Measurements from ENCODE around the gene HYCC1.

The HYCC1 gene

DNA sequence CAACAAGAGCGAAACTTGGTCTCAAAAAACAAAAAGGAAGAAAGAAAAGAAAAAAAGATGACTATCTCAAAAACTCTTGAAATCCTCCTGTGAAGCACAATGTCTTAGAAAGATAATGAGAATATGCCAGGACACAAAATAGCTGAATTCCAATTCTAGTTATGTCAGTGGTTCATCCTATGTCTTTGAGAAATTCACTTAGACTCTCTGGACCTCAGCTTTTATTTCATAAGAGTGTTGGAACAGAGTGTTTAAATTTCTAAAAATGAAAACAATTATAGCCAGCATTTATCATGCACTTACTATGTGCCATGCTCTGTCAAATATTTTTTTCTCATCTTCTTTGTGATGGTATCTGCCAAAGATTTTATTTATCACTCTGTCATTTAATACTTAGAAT lies 13.3 kb upstream of the HYCC1 start:
- Histone ChIP-seq H3K4me3 (no peak overlapping the region), H3K9me3 (peaks cover 2% of the 10 kb centered on the region), H3K4me1 (no peaks in the 10 kb centered on the region), H3K36me3 (no peaks in the 10 kb centered on the region), H3K27ac (no peak overlapping the region), H3K27me3 (no peaks in the 10 kb centered on the region), H3K4me2 (no peak overlapping the region), H4K20me1 (no peaks in the 10 kb centered on the region), H3K9ac (no peak overlapping the region)
- TF ChIP-seq Cebpa-rat (IDR thresholded peaks at IDR 0.05): no peak

DNA sequence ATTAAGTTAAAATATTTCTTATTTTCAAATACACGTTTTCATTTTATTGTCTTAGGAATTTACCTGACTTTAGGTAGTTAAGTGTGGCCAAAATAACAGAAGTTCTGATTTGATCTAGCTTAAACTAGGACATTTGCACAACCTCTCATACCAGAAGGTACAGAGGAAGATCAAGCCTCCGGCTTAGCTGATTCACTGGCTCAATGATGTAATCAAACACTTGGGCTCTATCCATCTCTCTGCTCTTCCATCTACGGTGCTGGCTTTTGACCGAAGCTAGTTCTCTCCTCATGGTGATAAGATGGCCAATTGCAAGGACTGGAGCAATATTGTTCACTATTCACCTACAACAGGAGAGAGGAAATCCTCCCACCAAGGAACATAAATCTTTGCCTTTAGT lies 12.2 kb upstream of the HYCC1 start:
- TF ChIP-seq Cebpa-rat (IDR thresholded peaks at IDR 0.05): no peak
- H3K36me3 ChIP-seq: no peaks in the 10 kb centered on the region
- H3K4me2 ChIP-seq: no peak overlapping the region
- H3K9ac ChIP-seq: no peak overlapping the region
- no peaks in the 10 kb centered on the region for H3K4me1 ChIP-seq
- no peaks in the 10 kb centered on the region for H4K20me1 ChIP-seq
- no peak overlapping the region for H3K27ac ChIP-seq
- H3K27me3 ChIP-seq: no peaks in the 10 kb centered on the region
- no peak overlapping the region for H3K4me3 ChIP-seq
- H3K9me3 ChIP-seq: peaks cover 4% of the 10 kb centered on the region

DNA sequence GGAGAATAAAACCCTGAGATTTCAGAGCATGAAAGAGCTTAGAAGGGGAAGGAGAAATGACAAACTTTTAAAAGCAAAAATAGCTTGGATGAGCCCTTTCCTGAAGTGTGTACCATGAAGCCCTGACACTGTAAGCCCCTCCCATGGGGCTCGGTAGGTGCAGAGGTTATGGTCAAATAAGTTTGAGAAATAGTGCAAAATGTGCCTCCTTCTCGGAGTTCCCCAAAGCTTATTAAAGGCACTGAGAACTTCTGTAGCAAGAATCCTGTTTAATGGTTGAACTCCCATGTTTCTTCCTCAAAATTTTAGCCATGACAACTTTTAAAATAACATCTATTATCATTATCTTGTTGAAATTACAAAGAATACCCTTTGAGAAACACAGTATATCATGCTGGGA lies 10.5 kb upstream of the HYCC1 start:
- TF ChIP-seq Cebpa-rat (IDR thresholded peaks at IDR 0.05): no peak
- H3K4me3 ChIP-seq: no peak overlapping the region
- no peaks in the 10 kb centered on the region for H4K20me1 ChIP-seq
- H3K9me3 ChIP-seq: peaks cover 4% of the 10 kb centered on the region
- no peak overlapping the region for H3K27ac ChIP-seq
- H3K4me1 ChIP-seq: no peaks in the 10 kb centered on the region
- no peaks in the 10 kb centered on the region for H3K36me3 ChIP-seq
- H3K9ac ChIP-seq: no peak overlapping the region
- H3K4me2 ChIP-seq: no peak overlapping the region
- H3K27me3 ChIP-seq: no peaks in the 10 kb centered on the region

DNA sequence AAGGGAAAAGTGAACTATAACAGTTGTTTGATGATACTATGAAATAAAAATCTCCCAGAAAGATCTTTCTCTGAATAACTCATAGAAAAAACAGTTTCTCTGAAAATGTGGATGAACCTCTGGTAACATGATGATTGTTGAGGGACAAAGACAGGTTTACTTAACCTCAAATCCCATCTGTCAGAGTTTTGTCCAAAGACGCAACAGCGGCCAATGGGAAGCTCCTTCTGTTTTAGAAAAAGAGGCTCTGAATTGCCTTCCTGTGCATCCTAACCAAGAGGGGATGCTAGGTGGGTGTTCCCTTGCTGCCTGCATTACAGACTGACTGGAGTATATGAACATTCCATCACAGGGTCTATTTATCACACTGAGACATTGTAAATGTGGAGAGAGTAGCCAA lies 8.9 kb upstream of the HYCC1 start:
- no peaks in the 10 kb centered on the region for H4K20me1 ChIP-seq
- no peak for TF ChIP-seq Cebpa-rat (IDR thresholded peaks at IDR 0.05)
- no peaks in the 10 kb centered on the region for H3K36me3 ChIP-seq
- no peak overlapping the region for H3K4me3 ChIP-seq
- peaks cover 2% of the 10 kb centered on the region for H3K4me1 ChIP-seq
- no peak overlapping the region for H3K4me2 ChIP-seq
- no peaks in the 10 kb centered on the region for H3K27me3 ChIP-seq
- no peak overlapping the region for H3K9ac ChIP-seq
- H3K27ac ChIP-seq: no peak overlapping the region
- peaks cover 4% of the 10 kb centered on the region for H3K9me3 ChIP-seq

DNA sequence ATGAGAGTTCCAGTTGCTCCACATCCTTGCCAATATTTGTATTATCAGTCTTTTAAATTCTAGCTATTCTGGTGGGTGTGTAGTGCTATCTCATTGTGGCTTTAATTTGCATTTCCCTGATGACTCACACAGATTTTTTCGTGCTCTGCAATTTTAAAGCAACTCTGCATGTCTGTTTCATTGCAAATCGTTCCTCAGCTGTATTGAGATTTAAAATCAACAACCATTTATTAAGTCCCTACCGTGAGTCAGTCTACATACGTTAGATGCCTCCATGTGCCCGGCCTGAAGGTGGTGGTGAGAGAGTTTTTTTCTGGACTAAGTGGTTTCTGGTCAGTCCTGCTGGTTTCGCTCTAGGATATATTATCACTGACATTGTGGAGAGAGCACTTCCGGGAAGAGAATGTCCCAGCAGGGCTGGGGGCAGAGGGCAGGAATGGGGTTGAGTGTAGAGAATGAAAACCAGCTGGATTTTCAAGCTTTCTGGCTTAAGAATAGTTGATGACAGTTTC lies 8.4 kb upstream of the HYCC1 start:
- no peaks in the 10 kb centered on the region for H4K20me1 ChIP-seq
- peaks cover 4% of the 10 kb centered on the region for H3K9me3 ChIP-seq
- TF ChIP-seq Cebpa-rat (IDR thresholded peaks at IDR 0.05): no peak
- no peak overlapping the region for H3K4me2 ChIP-seq
- H3K27ac ChIP-seq: no peak overlapping the region
- peaks cover 7% of the 10 kb centered on the region for H3K4me1 ChIP-seq
- H3K4me3 ChIP-seq: no peak overlapping the region
- no peak overlapping the region for H3K9ac ChIP-seq
- no peaks in the 10 kb centered on the region for H3K27me3 ChIP-seq
- no peaks in the 10 kb centered on the region for H3K36me3 ChIP-seq

DNA sequence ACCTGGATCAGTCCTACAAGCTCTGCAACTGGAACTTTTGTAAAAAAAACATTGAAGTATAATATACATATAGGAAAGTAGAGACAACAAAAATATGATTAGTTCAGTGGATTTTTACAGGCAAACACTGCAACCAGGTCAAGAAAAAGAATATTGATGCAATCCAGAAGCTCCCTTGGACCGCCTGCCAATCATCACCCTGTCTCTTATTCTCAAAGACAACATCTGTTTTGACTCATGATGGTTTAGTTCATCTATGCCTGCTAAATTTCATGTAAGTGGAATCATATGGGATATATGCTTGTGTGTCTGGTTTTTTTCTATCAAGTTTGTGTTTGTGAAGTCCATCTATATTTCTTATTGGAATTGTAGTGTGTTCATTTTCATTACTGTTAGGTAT lies 7.7 kb upstream of the HYCC1 start:
- Histone ChIP-seq H3K4me1 (peaks cover 14% of the 10 kb centered on the region), H3K9ac (no peak overlapping the region), H3K9me3 (peaks cover 5% of the 10 kb centered on the region), H4K20me1 (no peaks in the 10 kb centered on the region), H3K27me3 (no peaks in the 10 kb centered on the region), H3K27ac (no peak overlapping the region), H3K4me2 (no peak overlapping the region), H3K4me3 (no peak overlapping the region), H3K36me3 (no peaks in the 10 kb centered on the region)
- TF ChIP-seq Cebpa-rat (IDR thresholded peaks at IDR 0.05): no peak

DNA sequence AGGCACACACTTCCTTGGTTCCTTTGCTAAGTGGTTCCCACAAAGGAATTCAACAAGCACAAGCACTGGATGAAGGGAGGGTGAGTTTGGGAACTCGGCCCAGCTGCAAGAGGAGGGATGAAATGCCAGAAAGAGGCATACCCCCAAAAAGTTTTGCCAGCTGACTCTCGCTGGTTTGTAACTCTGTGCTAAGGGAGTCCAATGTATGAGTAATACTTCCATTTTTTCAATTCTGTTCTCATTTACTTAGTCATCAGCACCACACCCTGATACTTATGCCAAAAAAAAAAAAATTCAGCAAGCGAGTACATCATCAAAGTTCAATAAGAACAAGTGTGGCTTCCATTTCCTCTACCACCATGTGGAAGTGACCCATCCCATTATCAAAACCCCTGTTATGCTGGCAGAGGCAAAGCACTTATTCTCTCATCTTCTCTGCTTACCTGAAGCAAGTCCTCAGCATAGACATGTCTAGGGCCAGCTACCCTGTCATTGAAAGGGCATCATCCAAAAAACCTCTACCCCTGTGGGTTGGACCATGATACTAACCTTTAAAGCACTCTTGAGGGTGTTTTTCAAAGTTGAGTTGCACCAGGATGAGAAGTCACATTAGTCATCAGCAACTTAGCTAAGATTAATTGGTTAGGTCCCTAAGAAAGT lies 6.9 kb upstream of the HYCC1 start:
- no peak overlapping the region for H3K9ac ChIP-seq
- TF ChIP-seq Cebpa-rat (IDR thresholded peaks at IDR 0.05): no peak

DNA sequence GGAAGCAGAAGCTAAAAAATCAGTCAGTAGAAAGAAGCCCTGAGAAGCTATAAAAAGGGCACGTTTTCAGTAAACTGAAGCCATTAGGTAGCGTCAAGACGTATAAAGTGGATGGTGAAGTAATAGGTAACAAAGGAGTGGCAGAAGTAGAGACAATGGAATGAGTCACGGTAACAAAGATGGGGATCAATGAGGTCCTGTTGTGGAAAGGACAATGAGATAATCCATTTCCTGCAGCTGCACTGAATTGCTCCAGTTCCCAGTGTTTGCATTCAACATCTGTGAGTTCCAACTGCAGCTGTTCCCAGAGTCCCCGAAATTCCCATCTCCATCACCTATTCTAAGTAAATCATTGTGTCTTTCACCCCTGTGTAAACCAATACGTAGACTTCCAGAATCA lies 4.8 kb upstream of the HYCC1 start:
- H4K20me1 ChIP-seq: no peaks in the 10 kb centered on the region
- no peak for TF ChIP-seq Cebpa-rat (IDR thresholded peaks at IDR 0.05)
- H3K36me3 ChIP-seq: no peaks in the 10 kb centered on the region
- no peak overlapping the region for H3K27ac ChIP-seq
- H3K27me3 ChIP-seq: no peaks in the 10 kb centered on the region
- H3K4me3 ChIP-seq: no peak overlapping the region
- no peak overlapping the region for H3K9ac ChIP-seq
- peaks cover 9% of the 10 kb centered on the region for H3K9me3 ChIP-seq
- H3K4me1 ChIP-seq: peaks cover 18% of the 10 kb centered on the region
- no peak overlapping the region for H3K4me2 ChIP-seq

More for the DNA sequence above, 6.9 kb upstream of the HYCC1 start:
- Histone ChIP-seq H3K36me3 (no peaks in the 10 kb centered on the region), H4K20me1 (no peaks in the 10 kb centered on the region), H3K9me3 (peaks cover 9% of the 10 kb centered on the region), H3K4me3 (no peak overlapping the region), H3K4me1 (peaks cover 18% of the 10 kb centered on the region), H3K27me3 (no peaks in the 10 kb centered on the region), H3K27ac (no peak overlapping the region), H3K4me2 (no peak overlapping the region)

DNA sequence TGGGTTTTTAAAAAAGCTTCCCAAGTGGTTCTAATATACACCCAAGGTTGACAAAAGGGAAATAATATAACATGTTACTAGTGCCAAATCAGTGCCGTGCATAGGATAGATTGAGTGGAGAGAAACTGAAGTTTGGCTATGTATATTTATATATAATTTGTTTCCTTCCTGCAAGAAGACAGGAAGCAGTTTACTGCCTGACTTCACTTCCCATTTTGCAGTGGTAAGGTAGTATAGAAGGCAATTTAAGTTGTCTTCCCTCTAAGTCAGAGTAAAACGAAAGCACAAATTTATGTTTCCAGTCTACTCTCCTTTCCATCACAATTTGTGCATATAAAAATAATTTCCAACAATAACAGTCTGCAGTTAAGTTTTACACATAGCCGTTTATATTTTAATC lies 3.4 kb upstream of the HYCC1 start:
- Histone ChIP-seq H3K9me3 (peaks cover 8% of the 10 kb centered on the region), H3K27me3 (no peaks in the 10 kb centered on the region), H4K20me1 (peaks cover 11% of the 10 kb centered on the region)

DNA sequence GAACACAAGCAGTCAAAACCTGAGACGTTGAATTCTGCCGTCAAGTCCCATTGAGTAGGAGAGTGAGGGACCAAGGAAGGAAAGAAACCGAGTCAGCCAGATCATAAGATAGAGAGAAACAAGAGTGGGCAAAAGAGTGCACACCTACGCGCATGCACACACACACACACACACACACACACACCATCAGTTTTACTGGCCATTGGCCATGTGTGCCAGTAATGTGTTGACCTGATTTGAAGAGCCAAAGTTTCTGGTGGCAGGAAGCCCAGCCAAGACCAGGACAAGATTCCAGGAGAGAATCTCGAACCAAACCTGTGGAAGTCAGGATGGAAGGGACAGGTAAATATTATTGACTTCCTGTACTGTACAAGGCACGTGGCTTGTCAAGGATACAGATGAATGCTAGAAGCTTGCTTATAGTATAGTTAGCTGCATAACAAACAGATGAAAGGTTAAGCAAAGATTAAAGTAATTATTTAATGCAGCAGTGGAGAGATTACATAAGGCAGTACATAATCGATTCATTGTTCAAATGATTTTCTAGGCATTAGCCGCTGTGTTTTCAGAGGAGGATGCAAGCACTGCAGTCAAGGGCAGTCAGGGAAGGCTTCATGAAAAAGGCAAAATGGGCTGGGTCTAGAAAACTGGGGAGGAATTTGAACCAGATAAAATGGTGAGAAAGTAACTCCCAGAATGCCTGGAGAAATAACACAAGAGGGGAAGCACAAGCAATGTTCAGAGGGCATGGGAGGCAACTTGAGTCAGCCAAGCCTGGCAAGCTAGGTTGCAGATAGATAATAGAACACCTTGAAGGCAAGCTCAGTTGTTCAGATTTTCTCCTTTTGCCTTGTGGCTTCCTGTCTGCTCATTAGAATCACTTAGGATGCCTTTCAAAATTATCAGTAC lies 2.7 kb upstream of the HYCC1 start:
- H3K4me2 ChIP-seq: peak overlapping the region; percentile 61

More for the DNA sequence above, 3.4 kb upstream of the HYCC1 start:
- peak overlapping the region; percentile 6; the same call in 1 of the 2 replicates for H3K4me3 ChIP-seq
- H3K4me1 ChIP-seq: peaks cover 25% of the 10 kb centered on the region
- no peak overlapping the region for H3K9ac ChIP-seq
- peak overlapping the region; percentile 26 for H3K27ac ChIP-seq
- no peaks in the 10 kb centered on the region for H3K36me3 ChIP-seq
- TF ChIP-seq Cebpa-rat (IDR thresholded peaks at IDR 0.05): no peak
- H3K4me2 ChIP-seq: peak overlapping the region; percentile 61

More for the DNA sequence above, 2.7 kb upstream of the HYCC1 start:
- H3K4me1 ChIP-seq: peaks cover 32% of the 10 kb centered on the region
- peaks cover 5% of the 10 kb centered on the region; the same call in 1 of the 2 replicates for H3K9me3 ChIP-seq
- no peaks in the 10 kb centered on the region for H3K36me3 ChIP-seq
- no peaks in the 10 kb centered on the region for H3K27me3 ChIP-seq
- TF ChIP-seq Cebpa-rat (IDR thresholded peaks at IDR 0.05): no peak
- H3K9ac ChIP-seq: no peak overlapping the region
- peaks cover 18% of the 10 kb centered on the region for H4K20me1 ChIP-seq
- H3K4me3 ChIP-seq: peak overlapping the region; percentile 6; the same call in 1 of the 2 replicates
- H3K27ac ChIP-seq: peak overlapping the region; percentile 26

All from BLaER1 (cell line).